HG03439 (cell line): ENCODE results near the gene RGMA.

Experiments
- ATAC-seq: cut with Tn5 transposase; IDR thresholded peaks from one replicate; pipeline ENCODE4 v1.9.1; 2021; ENCODE audit warnings: mild to moderate bottlenecking, moderate library complexity; ENCODE audit not compliant: unreplicated experiment

RGMA gene

GRCh38 chr15:93093765-93094164, 4.8 kb upstream of the RGMA start:
- ATAC-seq, result no peak

DNA sequence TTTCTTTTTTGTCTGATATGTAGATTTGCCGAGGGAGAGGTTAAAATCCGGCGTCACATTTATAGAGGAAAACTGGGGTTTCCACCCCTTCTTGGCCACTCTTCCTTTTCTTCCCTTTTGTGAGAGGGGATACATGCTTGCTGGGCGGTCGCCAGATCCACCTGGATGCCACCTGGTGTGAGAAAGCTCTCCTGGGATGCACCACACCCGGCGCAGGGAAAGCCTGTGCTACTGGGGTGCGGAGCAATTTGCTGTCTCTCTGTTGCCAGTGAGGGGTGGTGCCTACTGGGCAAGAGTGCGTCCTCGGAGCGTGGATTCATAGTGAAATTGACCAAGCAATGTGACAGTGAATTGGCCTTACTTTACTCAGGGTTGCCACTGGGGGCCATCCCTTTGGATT, 2.5 kb upstream of the RGMA start:
- ATAC-seq, result no peak

- ATAC-seq, result no peak
Observed at GRCh38 chr15:93089727-93090305, 805 bp upstream of the RGMA start.

GRCh38 chr15:93088200-93088980, 621 bp downstream of the RGMA start:
- no peak for ATAC-seq

DNA sequence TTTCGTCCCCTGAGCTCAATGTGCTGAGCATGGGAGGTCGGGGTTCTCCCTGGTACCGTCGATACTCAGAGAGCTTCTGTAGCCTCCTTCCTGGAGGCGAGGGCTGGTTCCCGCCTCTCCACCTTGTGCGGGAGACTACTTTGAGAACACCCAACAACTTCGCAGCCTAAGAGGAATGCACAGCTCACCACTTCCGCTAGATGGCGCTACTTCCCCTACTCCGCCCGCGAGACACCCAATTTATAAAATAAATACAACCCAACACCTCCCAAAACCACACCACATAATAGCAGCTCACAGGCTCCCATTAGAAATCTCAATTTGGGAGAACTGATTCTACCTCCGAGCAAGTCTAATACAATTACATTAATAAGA, 1.2 kb downstream of the RGMA start:
- no peak for ATAC-seq

DNA sequence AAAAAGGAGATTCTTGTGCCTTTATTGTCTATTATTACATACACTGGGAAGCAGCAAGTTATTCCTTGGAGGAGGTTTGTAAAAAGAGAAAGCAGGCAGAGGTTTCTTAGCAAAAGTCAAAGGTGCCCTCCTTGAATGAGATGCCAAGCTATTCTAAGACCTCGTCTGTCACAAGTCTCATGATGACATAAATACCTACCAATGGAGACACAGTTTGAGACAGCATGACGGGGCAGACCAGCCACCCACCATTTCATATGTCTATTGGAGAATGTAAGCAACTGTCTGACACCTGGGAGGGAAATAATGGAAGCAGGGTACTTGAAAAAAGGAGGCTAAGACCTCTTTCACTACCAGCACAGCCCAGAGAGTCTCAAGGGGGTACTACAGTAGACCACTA, 2.2 kb downstream of the RGMA start:
- ATAC-seq, result no peak

DNA sequence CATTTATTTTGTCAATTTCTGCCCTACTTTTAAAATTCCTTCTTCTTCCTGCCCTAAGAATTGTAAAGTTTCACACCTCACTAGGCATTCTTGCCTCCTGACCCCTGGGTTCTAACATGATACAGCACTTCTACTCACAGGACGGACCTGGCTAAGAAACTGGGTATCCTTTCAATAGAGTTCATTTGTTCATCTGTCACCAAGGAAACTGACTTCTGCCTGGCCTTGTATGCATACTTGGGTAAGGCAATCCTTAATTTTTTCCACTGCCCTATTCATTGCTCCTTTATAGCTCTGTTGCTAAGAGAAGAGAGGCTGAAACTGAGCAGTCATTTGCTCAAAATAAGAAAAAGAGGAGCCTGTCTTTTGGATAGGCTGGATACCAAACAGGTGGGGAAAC, 3.3 kb downstream of the RGMA start:
- ATAC-seq, result no peak

- ATAC-seq, result no peak
Observed at GRCh38 chr15:93082861-93083260, 6.2 kb downstream of the RGMA start.

DNA sequence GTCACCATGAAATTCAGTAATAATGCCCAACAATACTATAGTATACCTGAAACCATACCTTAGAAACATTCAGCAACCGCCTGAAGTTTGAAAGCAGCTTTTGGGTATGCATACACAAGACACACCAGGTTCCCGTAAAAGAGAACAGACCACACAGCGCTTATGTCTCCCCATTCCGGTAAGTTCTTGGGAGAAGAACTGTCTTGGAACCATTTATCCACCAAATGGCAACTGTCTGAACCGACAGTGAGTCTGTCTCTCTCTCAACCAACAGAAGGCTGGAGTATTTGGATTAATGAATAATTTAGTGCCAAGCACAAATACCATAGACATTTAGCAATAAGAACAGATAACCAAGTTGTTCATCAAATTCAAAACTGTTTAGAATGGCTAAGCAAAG, 7.6 kb downstream of the RGMA start:
- no peak for ATAC-seq

DNA sequence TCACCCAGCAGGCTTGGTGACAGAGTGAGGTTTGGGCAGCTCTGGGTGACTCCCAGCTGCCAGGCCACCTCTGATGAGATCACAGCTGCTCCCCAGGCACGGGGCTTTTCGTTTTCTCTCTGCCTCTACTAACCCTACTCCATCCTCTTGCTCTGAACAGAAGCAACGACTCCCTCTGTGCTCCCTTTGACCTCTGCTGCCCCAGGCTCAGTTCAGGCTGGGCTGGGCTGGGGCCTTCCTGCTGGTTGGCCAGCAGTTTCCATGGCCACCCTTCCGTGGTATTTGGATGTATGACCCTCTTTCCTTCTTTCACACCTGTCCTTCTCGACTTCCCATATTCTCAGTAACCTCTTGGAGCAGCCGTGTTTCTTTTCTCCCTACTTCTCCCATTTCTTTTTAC, 8.6 kb downstream of the RGMA start:
- ATAC-seq, result no peak

- no peak for ATAC-seq
Observed at GRCh38 chr15:93076875-93077274, 12.1 kb downstream of the RGMA start.

DNA sequence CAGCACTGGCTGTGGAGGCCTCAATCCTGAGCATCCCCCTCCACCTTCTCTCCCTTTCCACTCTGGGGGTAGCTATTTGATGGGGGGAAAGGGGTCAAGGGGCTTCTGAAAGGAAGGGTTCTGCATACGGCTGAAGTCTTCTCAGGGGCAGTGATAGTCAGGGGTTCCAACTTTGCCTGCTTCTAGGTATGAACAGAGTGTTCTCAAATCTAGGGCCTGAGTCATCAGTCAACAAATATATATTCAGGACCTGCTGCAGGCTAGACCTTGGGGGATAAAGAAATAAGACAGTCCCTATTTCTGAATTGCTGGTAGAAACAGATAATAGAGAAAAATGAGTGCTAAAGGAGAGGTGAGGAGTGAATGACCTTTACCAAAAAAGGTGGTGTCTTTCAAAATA, 12.8 kb downstream of the RGMA start:
- no peak for ATAC-seq

DNA sequence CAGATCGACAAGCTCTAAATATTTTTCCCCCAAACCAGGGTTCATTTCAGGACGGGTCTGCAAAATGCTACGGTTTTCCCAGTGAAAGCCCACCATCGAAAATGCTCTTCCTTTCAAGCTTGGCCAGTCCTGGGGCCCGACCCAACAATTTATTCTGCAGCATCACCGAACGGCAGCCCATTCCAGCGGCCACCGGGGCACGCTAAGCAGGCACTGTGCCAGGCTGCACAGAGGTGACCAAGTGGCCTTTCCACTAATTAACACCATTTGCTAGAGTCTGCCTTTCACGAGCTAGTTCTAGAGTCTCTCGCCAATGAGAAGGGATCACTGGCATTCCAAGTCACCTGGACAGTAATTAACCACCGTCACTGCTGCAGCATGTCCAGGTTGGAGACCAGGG, 14.4 kb downstream of the RGMA start:
- ATAC-seq, result no peak

GRCh38 chr15:93073465-93073952, 15.5 kb downstream of the RGMA start:
- ATAC-seq, result no peak

- ATAC-seq, result no peak
Observed at GRCh38 chr15:93072411-93073394, 16.3 kb downstream of the RGMA start.

DNA sequence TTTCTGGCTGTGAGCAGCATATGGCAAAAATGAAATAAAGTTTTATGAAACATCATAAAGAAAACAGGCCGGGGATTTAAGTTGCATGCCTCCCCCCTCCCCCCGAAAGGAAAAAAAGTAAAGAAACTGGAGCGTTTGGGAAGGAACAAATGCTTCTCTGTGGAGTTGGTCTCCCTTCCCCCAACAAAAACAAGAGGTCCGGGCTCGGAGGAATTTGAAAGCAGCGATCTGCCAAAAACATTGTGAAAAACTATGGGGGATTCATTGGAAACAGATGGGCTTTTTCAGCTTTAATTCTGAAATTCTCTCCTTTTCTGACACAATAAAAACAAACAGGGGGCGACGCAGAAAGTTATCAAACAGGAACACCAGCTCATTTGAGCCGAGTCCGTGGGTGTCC, 17.0 kb downstream of the RGMA start:
- ATAC-seq, result no peak

GRCh38 chr15:93071469-93071936, 17.5 kb downstream of the RGMA start:
- no peak for ATAC-seq

- no peak for ATAC-seq
Observed at GRCh38 chr15:93070551-93071296, 18.3 kb downstream of the RGMA start.

DNA sequence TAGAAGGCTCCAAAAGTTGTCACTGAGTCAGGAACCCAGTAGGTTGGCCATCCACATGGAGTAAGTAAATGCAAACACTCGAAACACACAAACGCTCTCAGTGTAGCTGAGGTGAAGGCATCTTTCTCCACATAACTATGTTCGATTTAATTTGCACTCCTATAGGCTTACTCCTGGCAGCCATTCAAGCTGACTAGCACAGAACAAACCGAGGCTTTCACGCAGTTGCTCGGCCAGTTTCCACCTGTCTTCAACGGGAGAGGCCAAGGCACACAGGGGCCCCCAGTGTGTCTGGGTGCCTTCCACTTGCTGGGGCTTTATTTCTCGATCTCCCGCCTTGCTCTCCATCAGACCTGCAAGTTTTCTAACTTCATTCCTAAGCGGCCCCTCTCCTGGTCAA, 18.9 kb downstream of the RGMA start:
- ATAC-seq, result no peak

- ATAC-seq, result no peak
Observed at GRCh38 chr15:93068581-93069199, 20.3 kb downstream of the RGMA start.
